ENCODE data around the gene CLCN7.

The CLCN7 gene

GRCh38 chr16:1403733-1404132 lies 71.1 kb downstream of the CLCN7 start:
- no peak overlapping the region for H3K27ac ChIP-seq (ENCODE audit: low read depth, low read length)
- H3K9me3 ChIP-seq (ENCODE audit: control insufficient read depth, insufficient read depth, low read length), result no peaks in the 10 kb centered on the region
- H3K36me3 ChIP-seq (ENCODE audit: control insufficient read depth, insufficient read depth, low read length), result peaks cover 31% of the 10 kb centered on the region
- H3K4me1 ChIP-seq (ENCODE audit: control insufficient read depth, insufficient read depth, low read length), result no peaks in the 10 kb centered on the region
- no peaks in the 10 kb centered on the region for H3K27me3 ChIP-seq (ENCODE audit: control insufficient read depth, insufficient read depth, low read length)
- no peak overlapping the region for H3K9ac ChIP-seq (ENCODE audit: low read depth, low read length)
- H3K4me3 ChIP-seq (ENCODE audit: low read depth, low read length), result no peak overlapping the region

- Histone ChIP-seq H3K9me3 (ENCODE audit: control insufficient read depth, insufficient read depth, low read length) (no peaks in the 10 kb centered on the region), H3K27ac (ENCODE audit: low read depth, low read length) (no peak overlapping the region), H3K36me3 (ENCODE audit: control insufficient read depth, insufficient read depth, low read length) (peaks cover 31% of the 10 kb centered on the region), H3K9ac (ENCODE audit: low read depth, low read length) (no peak overlapping the region), H3K4me1 (ENCODE audit: control insufficient read depth, insufficient read depth, low read length) (no peaks in the 10 kb centered on the region), H3K4me3 (ENCODE audit: low read depth, low read length) (no peak overlapping the region), H3K27me3 (ENCODE audit: control insufficient read depth, insufficient read depth, low read length) (no peaks in the 10 kb centered on the region)
Measured at GRCh38 chr16:1403036-1403435, 71.8 kb downstream of the CLCN7 start.

GRCh38 chr16:1401758-1402154 lies 73.1 kb downstream of the CLCN7 start:
- H3K36me3 ChIP-seq (ENCODE audit: control insufficient read depth, insufficient read depth, low read length), result peaks cover 31% of the 10 kb centered on the region
- no peak overlapping the region for H3K27ac ChIP-seq (ENCODE audit: low read depth, low read length)
- no peaks in the 10 kb centered on the region for H3K27me3 ChIP-seq (ENCODE audit: control insufficient read depth, insufficient read depth, low read length)

GRCh38 chr16:1401061-1401757 lies 73.6 kb downstream of the CLCN7 start:
- Histone ChIP-seq H3K4me3 (ENCODE audit: low read depth, low read length) (no peak overlapping the region), H3K36me3 (ENCODE audit: control insufficient read depth, insufficient read depth, low read length) (peaks cover 31% of the 10 kb centered on the region), H3K9ac (ENCODE audit: low read depth, low read length) (no peak overlapping the region), H3K27me3 (ENCODE audit: control insufficient read depth, insufficient read depth, low read length) (no peaks in the 10 kb centered on the region), H3K4me1 (ENCODE audit: control insufficient read depth, insufficient read depth, low read length) (no peaks in the 10 kb centered on the region), H3K27ac (ENCODE audit: low read depth, low read length) (no peak overlapping the region), H3K9me3 (ENCODE audit: control insufficient read depth, insufficient read depth, low read length) (no peaks in the 10 kb centered on the region)

More at GRCh38 chr16:1401758-1402154, 73.1 kb downstream of the CLCN7 start:
- no peaks in the 10 kb centered on the region for H3K9me3 ChIP-seq (ENCODE audit: control insufficient read depth, insufficient read depth, low read length)
- H3K9ac ChIP-seq (ENCODE audit: low read depth, low read length), result no peak overlapping the region
- H3K4me1 ChIP-seq (ENCODE audit: control insufficient read depth, insufficient read depth, low read length), result no peaks in the 10 kb centered on the region
- H3K4me3 ChIP-seq (ENCODE audit: low read depth, low read length), result no peak overlapping the region

- Histone ChIP-seq H3K9ac (ENCODE audit: low read depth, low read length) (no peak overlapping the region), H3K4me3 (ENCODE audit: low read depth, low read length) (no peak overlapping the region), H3K27ac (ENCODE audit: low read depth, low read length) (no peak overlapping the region), H3K9me3 (ENCODE audit: control insufficient read depth, insufficient read depth, low read length) (no peaks in the 10 kb centered on the region), H3K36me3 (ENCODE audit: control insufficient read depth, insufficient read depth, low read length) (peaks cover 29% of the 10 kb centered on the region), H3K27me3 (ENCODE audit: control insufficient read depth, insufficient read depth, low read length) (no peaks in the 10 kb centered on the region), H3K4me1 (ENCODE audit: control insufficient read depth, insufficient read depth, low read length) (no peaks in the 10 kb centered on the region)
Measured at GRCh38 chr16:1398826-1399581, 75.8 kb downstream of the CLCN7 start.

GRCh38 chr16:1398351-1398750 lies 76.5 kb downstream of the CLCN7 start:
- H3K27me3 ChIP-seq (ENCODE audit: control insufficient read depth, insufficient read depth, low read length), result no peaks in the 10 kb centered on the region
- H3K27ac ChIP-seq (ENCODE audit: low read depth, low read length), result no peak overlapping the region
- H3K4me1 ChIP-seq (ENCODE audit: control insufficient read depth, insufficient read depth, low read length), result no peaks in the 10 kb centered on the region
- no peak overlapping the region for H3K4me3 ChIP-seq (ENCODE audit: low read depth, low read length)
- peaks cover 29% of the 10 kb centered on the region for H3K36me3 ChIP-seq (ENCODE audit: control insufficient read depth, insufficient read depth, low read length)
- H3K9me3 ChIP-seq (ENCODE audit: control insufficient read depth, insufficient read depth, low read length), result no peaks in the 10 kb centered on the region
- no peak overlapping the region for H3K9ac ChIP-seq (ENCODE audit: low read depth, low read length)

- Histone ChIP-seq H3K9me3 (ENCODE audit: control insufficient read depth, insufficient read depth, low read length) (no peaks in the 10 kb centered on the region), H3K4me1 (ENCODE audit: control insufficient read depth, insufficient read depth, low read length) (no peaks in the 10 kb centered on the region), H3K9ac (ENCODE audit: low read depth, low read length) (no peak overlapping the region), H3K36me3 (ENCODE audit: control insufficient read depth, insufficient read depth, low read length) (peaks cover 27% of the 10 kb centered on the region), H3K27ac (ENCODE audit: low read depth, low read length) (no peak overlapping the region), H3K4me3 (ENCODE audit: low read depth, low read length) (no peak overlapping the region), H3K27me3 (ENCODE audit: control insufficient read depth, insufficient read depth, low read length) (no peaks in the 10 kb centered on the region)
Measured at GRCh38 chr16:1397779-1398178, 77.0 kb downstream of the CLCN7 start.

- H3K27ac ChIP-seq (ENCODE audit: low read depth, low read length), result no peak overlapping the region
- H3K4me3 ChIP-seq (ENCODE audit: low read depth, low read length), result no peak overlapping the region
- H3K4me1 ChIP-seq (ENCODE audit: control insufficient read depth, insufficient read depth, low read length), result no peaks in the 10 kb centered on the region
- H3K36me3 ChIP-seq (ENCODE audit: control insufficient read depth, insufficient read depth, low read length), result peaks cover 13% of the 10 kb centered on the region
- no peaks in the 10 kb centered on the region for H3K9me3 ChIP-seq (ENCODE audit: control insufficient read depth, insufficient read depth, low read length)
- no peaks in the 10 kb centered on the region for H3K27me3 ChIP-seq (ENCODE audit: control insufficient read depth, insufficient read depth, low read length)
- no peak overlapping the region for H3K9ac ChIP-seq (ENCODE audit: low read depth, low read length)
Measured at GRCh38 chr16:1395444-1396031, 79.3 kb downstream of the CLCN7 start.
